HTR-8/SVneo (cell line): ENCODE data around the gene KCNG2.

ENCODE experiments used
- DNase-seq: peaks from one replicate; pipeline ENCODE4 v3.0.0; 2011; ENCODE audit warnings: low spot score, mixed read lengths; ENCODE audit not compliant: insufficient read length
- FAIRE-seq: peaks from 2 replicates; lab custom pipeline; 2011; peaks lifted over from hg19 to GRCh38; lab: Jason Lieb, UNC

The KCNG2 gene

DNA sequence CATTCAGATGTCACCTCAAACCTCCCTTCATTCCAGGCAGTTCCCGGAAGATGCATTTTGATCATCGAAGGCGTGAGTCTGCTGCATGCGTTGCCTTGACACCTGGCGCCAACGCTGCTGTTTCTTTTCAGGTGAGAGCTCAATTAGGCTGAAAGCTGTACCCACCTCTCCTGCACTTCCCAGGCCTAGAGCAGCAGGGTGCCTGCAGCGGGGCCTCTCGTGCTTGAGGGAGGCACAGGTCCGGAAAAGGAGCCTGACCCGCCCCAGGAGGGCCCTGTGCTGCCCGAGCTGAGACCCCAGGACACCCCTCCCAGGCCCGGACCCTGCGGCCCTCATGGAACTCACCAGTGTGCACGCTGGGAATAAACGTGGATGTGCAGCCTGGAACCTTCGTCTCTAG, 31.4 kb upstream of the KCNG2 start:
- FAIRE-seq: no peak
- DNase-seq: no peak

DNA sequence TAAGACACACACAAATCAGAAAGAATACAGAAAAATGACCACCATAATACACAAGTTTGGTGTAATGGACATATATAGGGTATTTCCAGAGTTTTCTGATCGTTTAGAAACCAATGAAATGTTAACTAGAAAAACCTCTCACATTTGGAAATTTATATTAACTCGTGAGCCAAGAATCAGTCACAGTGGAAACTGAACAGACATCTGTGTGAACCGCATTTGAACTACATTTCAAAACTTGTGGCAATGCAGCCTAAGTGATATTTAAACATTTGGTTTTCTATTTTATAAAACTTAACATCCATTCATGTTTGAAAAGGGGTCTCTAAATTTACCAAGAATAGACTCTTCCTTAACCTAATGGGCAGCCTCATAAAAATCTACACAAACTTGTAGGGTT, 29.0 kb upstream of the KCNG2 start:
- FAIRE-seq (no peak), DNase-seq (no peak)

DNA sequence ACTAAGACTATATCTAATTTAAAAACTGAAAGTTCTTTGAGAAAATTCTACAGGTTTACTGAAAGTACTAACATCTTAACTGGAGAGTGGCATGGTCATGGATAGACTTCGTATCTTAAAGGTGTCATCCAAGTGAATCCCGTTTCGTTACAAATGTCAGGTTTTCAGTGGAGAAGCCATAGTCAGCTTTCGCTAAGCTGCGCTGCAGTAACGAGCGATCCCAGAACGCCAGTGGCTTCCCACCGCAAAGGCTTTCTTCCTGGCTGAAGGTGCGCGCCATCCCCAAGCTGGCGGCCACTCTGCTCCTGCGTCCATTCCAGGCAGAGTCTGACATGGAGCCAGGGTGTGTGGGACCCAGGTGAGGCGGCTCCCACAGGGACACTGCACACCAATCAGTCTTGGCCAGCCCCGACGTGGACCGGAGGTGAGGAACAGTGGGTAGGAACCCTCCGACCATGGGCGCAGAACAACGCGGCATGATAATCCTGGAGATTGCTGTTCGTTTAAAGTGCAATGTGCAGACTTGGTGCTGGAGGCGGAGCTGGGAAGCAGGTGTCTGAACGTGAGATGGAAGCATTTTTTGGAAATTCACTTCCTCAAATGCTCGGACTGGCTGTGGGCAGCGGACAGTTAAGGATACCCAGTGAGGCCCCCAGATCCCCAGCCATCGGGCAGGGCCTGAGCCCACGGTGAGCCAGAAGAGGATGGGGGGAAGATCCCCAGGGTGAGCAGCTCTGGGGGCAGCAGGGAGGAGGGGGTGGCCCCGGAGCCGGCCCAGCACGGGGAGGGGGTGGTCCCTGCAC, 27.8 kb upstream of the KCNG2 start:
- DNase-seq: no peak
- no peak for FAIRE-seq

DNA sequence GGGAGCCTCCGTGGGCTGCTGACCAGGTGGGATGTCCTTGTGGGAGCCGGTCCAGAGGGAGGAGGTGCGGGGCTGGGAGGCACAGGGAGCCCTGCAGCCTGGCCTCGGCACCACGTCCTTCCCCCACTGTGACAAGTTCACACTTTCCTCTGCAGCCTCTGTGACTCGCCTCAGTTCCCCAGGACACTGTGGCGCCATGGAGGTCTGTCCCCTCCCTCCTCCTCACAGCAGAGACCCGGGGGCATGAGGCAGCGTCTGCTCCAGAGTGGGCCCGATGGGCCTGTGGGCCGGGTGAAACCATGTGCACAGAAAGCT, 27.3 kb upstream of the KCNG2 start:
- no peak for DNase-seq
- FAIRE-seq: no peak

DNA sequence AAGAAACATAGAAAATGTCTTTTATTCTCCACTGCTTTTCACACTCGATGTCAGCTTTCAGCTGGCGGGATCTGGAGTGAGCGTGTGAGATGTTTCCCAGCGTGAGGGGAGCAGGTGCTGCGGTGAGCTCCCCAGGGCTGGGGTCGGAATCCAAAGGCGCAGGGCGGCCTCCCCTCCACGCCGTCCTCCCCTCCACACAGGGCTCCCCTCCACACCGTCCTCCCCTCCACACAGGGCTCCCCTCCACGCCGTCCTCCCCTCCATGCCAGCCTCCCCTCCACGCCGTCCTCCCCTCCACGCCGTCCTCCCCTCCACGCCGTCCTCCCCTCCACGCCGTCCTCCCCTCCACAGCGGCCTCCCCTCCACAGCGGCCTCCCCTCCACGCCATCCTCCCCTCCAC, 26.9 kb upstream of the KCNG2 start:
- no peak for FAIRE-seq

DNA sequence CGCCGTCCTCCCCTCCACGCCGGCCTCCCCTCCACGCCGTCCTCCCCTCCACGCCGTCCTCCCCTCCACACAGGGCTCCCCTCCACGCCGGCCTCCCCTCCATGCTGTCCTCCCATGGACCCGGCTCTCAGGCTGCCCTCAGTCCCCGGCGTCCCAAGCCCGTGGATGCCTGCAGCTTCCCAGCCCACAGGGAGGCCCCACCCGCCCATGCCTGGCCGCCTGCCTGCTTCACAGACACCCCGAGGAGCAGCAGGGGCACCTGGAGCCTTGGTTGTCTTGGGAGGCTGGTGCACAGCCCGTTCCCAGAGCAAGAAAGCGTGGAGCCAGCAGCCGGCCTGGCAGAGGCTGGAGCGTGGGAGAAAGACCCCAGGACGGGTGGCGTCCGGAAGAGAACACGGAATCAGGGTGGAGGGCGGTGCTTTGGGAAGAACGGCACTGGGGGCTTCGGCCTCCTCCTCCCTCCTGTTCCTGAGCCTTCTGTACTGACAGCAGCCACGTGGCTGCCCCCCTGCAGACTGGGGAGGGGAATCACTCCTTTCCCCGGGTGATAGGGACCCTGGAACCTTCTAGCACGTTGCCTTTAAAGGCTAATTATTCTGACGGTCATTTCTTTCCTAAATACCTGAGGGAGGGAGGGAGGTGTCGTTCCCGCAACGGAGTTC, 26.2 kb upstream of the KCNG2 start:
- FAIRE-seq (no peak), DNase-seq (no peak)

More for the DNA sequence above, 26.9 kb upstream of the KCNG2 start:
- no peak for DNase-seq

DNA sequence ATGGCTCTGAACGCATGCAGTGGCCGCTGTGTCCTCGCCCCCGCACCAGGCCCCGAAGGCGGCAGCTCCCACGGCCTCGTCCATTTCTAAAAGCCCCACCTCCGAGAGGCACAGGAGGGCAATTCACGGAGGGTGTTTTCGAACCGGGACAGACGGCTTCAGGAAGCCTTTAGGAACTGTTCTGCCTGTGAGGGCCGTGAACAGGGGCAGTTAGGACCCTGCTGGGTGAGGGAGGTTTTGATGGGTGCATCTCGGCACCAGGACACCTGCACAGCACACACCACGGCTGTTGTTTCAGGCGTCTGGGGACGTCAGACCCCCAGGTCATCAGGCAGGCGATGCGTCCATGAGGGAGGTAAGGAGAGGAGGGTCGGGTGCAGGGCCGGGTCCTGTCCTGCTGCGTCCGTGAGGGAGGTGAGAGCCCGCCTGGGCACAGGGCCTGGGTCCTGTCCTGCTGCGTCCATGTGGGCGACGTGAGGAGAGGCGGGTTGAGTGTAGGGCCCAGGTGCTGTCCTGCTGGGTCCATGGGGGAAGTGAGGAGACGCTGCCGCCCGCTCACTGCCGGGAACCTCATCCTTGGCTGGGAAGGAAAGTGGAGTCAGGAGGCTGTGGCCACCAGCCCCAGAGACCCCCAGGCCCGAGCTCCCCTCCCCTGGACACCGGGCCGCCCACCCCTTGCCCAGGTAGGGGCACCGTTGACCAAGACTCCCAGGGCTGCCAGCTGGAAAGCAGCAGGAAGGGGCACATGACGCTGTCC, 25.5 kb upstream of the KCNG2 start:
- FAIRE-seq: no peak
- no peak for DNase-seq

DNA sequence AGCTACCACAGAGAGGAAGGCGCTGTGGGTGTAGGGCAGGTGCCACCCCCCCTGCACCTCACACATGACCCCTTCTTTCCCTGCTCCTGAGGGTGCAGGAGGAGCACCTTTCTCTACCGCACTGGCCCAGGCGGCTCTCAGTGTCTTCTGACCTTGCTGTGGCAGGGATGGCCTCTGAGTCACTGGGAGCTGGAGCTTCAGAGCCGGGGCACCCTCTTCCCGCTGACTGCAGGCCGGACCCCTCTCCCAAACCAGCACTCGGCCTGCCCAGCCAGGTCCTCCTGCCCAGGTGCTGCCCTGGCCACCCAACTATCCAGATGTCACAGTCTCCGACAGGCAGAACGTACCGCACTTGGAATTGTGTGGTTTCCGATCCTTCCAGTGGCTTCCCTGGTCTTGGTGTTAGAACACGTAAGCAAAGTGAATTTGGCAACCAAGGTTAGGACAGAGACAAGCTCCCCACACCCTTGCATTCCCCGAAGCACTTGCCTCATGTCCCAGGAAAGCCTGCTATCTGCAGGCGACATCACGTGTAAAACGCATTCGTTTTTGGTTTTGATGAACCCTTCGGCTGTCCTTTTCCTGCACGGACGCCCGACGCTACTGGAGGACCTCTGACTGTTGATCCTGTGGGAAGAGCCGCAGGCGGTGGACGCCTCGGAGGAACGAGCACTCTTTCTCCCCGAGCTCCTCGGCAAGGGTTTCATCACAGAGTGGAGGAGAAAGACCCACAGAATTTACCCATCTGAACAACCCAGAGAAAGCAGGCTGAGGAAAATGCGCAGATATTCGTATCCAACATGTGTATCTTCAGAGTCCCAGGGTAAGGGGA, 24.7 kb upstream of the KCNG2 start:
- FAIRE-seq (no peak), DNase-seq (no peak)

DNA sequence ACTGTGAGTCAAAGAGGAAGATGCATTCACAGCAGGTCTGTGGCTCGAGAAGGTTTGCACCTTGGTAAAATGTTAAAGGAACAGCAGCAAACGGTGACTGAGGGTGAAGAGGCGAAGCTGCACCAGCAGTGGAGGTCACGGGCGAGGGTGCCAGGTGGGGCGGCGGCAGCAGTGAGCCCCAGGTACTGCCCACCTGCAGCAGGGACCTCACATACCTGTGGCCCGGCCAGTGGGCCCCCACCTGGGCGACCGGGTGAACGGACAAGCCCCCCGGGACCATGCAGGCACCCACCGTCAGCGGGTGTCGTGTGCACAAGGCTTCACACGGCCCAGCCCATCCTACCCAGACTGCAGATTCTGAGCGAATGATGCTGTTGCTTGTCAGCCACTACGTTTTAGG, 23.6 kb upstream of the KCNG2 start:
- FAIRE-seq (no peak), DNase-seq (no peak)

DNA sequence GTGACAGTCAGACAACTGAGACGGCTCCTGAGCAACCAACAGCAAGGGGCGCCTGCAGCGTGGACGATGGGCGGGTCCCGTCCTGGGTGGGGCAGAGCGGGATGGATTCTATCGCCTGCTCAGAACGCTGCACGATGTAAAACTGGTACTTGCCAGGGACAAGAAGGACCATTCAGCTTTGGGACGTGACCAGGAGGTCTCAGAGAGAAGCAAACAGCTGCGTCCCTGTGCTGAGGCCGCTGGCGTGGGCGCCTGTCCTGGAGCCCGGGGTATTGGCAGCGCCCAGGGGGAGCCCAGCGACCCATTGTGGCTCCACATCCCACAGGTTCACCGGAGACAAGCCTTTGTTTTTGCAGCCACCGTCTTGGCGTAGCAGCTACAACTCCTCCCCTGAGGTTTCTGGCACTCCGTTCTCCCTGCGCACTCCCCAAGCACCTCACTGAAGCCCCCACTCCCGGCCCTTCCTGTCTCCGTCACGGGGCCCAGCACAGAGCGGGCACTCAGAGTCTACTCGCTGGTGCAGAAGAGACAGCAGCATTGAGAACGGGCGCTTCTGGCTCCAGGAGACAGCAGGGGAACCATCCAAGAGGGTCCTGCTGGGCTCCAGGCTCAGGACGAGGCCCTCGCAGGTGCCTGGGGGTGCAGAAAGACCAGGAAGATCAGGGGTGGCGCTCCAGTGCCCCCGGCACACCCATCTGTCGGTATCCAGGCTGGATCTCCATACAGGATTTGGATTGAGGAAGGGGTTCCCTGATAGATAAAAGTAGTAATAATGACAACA, 22.1 kb upstream of the KCNG2 start:
- no peak for DNase-seq
- FAIRE-seq: no peak

DNA sequence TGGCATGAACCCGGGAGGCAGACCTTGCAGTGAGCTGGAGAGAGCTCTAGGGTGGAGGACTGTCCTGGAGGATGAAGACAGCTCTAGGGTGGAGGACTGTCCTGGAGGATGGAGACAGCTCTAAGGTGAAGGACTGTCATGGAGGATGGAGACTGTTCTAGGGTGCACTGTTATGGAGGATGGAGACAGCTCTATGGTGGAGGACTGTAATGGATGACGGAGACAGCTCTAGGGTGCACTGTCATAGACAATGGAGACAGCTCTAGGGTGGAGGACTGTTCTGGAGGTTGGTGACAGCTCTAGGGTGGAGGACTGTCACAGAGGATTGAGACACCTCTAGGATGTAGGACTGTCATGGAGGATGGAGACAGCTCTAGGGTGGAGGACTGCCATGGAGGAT, 21.1 kb upstream of the KCNG2 start:
- DNase-seq (no peak), FAIRE-seq (no peak)

DNA sequence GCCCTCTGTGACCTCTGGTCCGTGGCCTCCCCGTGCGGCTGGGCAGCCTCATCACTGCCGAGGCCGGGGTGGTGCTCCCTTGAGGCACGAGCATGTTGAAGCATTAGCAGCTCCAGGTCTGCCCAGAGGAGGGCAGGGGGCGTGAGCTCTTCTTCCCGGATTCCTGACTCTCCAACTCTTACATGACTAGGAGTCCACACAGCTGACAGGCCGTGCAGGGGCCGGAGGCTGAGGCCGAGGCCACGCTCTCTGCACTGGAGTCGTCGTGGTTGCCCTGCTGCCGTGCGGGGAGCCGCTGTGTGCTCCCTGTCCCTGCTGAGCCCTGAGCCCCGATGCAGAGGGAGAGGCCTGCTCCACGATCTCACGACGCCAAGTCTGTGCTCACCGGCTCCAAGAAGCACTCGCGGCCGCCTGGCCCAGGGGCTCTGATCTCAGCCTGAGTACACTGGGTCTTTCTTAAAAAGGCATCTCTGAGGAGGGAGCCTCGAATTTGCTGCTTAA, 19.4 kb upstream of the KCNG2 start:
- no peak for DNase-seq
- no peak for FAIRE-seq

DNA sequence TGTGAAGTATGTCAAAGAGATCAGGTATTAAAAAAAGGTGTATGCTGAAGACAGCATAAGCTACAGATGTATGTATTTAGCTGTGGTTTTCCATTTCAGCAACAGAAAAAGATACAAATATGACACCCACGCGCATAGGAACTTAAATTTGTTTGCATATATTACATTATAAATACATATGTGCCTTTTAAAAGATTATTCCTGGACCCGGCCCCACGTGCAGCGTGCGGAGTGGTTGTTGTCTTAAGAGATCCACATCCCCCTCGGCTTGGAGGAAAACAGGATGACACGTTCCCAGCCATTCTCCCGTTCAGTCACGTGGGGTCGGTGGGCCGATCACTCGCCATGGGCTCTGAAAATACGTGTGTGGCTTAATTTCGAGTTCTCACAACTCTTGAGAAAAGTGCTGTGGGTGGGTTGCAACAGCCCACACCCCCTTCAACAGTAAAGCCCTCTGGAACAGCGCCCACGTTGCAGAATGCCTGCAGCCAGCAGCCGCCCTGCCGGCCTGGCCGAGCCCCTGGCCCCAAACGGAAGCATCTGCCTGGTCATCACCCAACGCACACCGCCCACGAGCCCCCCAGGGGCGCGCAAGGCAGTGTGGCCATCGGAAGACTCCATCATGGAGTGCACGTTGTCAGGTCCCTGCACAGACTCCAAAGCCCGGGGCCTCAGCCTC, 18.6 kb upstream of the KCNG2 start:
- FAIRE-seq (no peak), DNase-seq (no peak)

DNA sequence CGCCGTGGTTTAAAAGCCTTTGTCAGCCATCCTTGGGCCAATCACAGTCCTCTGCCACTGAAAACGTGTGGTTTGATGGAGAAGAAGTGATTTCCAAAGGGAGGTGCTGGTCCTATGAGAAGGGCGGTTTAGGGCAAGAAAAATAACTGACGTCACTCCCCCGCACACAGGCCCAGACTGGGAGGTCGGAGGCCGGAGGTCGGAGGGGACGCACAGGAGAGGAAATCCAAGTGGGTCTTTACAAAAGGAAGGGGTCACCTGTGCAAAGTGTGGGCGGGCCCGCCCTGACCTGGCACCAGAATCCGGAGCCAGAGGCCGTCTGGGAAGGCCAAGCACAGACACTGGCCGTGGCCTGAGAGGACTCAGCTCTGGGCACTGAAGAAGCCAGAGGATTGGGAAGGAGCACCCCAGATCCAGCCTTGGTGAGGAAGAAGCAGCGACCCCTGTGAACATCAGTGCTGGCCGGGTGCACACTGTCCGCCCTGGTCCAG, 18.0 kb upstream of the KCNG2 start:
- FAIRE-seq: no peak
- no peak for DNase-seq

DNA sequence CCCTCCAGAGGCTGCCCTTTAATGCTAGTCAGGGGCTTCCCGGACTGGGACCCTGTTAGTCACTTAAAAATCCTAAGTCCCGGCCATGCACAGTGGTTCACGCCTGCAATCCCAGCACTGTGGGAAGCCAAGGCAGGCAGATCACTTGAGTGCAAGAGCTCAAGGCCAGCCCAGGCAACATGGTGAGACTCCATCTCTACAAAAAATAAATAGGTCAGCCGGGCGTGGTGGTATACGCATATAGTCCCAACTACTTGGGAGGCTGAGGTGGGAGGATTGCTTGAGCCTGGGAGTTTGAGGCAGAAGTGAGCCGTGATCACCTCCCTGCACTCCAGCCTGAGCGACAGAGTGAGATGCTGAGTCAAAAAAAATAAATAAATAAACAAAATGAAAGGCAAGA, 17.2 kb upstream of the KCNG2 start:
- DNase-seq (no peak), FAIRE-seq (no peak)

DNA sequence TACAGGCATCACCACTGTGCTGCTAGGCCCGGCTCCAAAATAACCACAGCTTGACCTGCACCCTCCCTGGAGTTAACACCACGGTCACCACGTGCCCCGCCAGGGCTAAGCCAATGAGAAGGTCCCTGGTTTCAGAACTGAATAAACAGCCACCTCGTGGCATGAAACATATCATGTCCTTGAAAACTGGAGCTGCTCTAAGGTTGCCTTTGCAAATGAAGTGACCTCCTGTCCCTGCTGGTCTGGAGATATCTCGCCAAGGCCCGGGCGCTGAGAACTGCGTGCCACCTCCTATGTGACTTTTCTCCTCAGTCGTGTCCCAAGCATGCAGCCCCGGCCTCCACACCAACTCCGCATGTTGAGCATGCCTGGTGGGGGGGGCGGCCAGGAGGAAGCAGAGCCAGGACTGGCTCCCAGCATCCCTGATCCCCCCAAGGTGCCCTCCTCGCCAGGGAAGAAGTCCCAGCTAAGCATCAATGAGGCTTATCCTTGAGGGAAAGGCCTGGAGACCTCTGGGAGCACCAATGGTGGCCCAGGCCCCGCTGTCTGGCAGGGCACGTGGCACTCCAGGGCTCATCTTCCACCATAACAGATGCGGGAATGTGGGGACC, 16.3 kb upstream of the KCNG2 start:
- FAIRE-seq (no peak), DNase-seq (no peak)

DNA sequence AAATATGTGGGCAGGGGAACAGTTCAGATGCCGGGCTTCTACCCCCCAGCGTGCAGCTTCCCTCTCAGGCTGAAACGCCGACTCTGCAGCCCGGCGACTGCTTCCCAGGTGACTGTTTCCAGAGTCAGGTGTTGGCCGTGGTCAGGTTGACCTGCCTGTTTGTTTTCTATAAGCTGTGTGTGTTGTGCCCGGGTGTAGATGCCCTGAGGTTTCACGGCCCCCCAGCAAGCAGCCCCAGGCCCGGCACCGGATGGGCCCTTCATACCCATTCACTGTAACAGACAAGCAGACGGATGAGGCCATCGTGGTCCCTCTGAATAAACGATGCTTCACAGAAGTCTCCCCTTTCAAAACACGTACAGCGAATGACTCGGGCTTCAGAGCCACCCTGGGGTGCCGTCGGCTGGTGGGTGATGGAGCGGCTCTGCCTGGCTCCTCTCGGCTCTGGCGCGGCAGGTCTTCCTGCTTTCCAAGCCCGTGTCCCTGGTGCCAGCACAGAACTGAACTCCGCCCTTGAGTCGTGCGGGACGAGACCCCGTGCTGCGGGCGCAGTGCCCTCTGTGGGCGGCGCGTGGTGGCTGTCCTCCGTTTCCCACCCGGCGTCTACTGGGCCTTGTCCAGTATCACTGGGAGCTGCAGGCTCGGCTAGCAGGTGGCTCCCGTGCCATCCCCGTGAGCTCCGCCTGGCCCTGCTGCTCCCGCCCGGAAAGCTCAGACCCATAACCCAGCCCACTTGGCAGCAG, 15.0 kb upstream of the KCNG2 start:
- DNase-seq: no peak
- no peak for FAIRE-seq
